Mesenteric fat pad (tissue), 1 donor: ENCODE data around the gene TGFB1. TPM values are rescaled to one million over a fixed set of nuclear protein-coding genes. Genes with fewer than 3 reads are reported as not detected.
A peak's percentile ranks its signal among the peaks of the same experiment; 100 is the strongest.
"Not testable (repeated sequence)": the region's sequence is repeated elsewhere in the genome, so short reads cannot be mapped to it uniquely, and the experiment has no call there.

Source experiments
- DNase-seq: peaks from one replicate; pipeline ENCODE4 v3.0.0-alpha.2; 2020; ENCODE audit warnings: low spot score
- total RNA-seq: library from RNA; stranded (reverse); fragmentation: NEBNext Ultra II Directional; extraction: Animal tissue kit (Norgen Biotek cat#: 25700); gene quantifications from one replicate; pipeline ENCODE4 v1.2.1, GENCODE V29; 2021
- donor health status: DM: yes; HTN: yes; CAD: no.

The TGFB1 gene
- total RNA-seq, 1 donor from 2014 or later = 54.3 TPM

DNA sequence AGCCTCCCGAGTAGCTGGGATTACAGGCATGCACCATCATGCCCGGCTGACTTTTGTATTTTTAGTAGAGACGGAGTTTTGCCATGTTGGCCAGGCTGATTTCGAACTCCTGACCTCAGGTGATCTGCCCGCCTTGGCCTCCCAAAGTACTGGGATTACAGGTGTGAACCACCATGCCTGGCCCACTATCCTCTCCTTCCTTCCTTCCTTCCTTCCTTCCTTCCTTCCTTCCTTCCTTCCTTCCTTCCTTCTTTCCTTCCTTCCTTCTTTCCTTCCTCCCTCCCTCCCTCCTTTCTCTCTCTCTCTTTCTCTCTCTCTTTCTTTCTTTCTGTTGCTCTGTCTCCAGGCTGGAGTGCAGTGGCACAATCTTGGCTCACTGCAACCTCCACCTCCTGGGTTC, 17.4 kb upstream of the TGFB1 start:
- DNase-seq = not testable (repeated sequence)

DNA sequence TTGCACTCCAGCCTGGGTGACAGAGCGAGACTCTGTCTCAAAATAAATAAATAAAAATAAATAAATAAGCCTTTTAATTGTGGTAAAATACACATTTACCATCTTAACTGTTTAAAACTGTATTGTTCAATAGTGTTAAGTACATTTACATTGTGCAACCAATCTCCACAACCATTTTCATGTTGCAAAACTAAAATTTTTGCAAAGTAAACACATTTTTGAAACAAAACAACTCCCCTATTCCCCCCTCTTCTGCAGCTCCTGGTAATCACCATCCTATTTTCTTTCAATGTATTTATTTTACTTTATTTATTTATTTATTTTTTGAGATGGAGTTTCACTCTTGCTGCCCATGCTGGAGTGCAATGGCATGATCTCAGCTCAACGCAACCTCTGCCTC, 16.0 kb upstream of the TGFB1 start:
- DNase-seq = no peak

DNA sequence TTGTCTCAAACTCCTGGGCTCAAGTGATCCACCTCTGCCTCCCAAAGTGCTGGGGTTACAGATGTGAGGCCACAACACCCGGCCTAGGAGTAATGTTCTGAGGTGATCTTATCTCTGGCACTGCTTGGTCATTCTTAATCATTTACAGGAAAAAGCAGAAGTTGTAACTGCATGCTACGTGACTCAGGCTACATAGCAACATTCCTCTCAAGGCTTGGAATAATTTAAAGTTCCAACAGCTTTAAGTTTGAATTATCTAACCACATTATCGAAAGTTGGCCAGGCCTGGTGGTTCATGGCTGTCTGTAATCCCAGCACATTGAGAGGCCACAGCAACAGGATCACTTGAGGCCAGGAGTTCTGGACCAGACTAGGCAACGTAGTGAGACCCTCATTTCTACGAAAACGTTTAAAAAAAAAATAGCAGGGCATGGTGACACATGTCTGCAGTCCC, 14.2 kb upstream of the TGFB1 start:
- DNase-seq = no peak

DNA sequence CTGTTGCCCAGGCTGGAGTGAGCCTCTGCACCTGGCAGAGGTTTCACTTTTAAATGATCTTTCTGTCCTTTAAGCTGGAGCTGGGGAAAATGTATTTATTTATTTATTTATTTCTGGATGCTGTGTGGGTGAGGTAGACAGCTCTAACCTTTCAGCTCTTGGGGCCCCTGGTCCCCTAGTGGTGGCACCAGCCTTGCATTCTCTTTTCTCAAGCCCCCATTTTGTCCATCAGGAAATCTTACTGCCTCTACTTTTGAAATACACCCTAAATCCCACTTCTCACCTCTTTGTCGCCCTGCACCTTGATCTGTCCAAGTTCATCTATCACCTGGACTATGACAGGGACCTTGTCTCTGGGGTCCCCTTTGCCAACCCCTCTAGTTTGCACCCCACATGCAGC, 12.4 kb upstream of the TGFB1 start:
- no peak for DNase-seq

DNA sequence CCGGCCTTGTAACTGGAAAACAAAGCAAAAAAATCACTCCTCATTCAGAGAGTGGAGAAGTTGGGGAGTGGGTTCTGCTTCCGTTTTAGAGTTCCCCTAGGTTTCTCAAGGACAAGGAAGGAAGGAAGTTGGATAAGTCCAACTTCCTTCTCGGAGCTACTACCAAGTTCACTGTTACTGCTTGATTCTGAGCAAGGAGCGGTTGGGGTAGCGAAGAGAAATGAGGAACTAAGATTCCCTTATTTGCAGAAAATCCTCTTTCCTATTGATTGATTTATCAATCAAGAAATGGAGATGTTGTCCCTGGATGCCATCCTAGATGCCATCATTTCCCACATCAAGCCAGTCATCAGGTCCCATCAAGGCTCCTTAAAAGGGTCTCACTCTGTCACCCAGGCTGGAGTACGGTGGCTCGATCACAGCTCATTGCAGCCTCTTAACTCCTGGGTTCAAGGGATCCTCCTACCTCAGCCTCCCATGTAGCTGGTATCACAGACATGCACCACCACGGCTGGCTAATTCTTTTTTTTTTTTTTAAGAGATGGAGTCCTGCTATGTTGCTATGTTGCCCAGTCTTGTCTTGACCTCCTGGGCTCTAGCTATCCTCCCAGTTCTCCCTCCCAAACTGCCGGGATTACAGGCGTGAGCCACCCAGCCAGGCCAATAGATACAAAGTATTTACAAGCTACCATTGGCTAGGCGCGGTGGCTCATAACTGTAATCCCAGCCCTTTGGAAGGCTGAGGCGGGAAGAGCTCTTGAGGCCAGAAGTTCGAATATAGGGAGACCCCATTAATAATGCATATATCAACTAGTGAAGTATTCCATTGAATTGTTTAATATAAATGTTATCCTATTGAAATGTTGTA, 11.0 kb upstream of the TGFB1 start:
- no peak for DNase-seq

DNA sequence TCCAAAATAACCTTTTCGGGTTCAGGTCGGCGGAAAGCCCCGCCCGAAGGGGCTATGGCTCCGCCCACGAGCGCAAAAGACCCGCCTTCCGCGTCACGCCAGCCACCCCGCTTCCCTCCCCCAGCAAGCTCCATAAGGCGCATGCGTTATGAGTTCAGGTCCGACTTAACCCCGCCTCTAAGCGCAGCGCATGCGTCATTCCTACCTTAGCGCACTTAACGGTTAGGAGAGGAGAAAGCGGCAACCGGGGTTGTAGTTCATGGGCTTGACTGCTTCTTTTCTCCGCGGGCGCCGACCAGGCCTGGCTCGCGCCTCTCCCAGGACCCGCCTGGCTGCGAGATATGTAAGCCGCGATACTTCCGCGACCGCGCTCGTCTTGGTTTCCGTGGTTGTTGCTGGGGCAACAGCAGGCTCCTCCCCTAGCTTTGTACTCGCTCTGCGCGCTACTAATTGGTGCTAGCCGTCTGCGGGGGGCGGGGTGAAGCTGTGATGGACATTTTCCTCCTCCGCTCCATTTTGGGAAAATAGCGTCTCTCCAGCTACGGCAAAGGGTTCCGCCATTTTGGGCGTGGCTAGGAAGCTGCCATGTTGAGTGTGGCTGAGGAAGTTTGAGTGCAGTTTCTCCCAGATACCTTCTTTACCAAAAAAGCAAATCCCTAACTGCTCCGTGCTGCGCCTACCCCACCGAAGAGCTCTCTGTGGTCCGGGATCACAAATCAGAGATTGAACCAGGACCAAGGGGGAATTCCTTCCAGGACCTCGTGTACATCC, 10.2 kb upstream of the TGFB1 start, which contains the start of gene B9D2:
Gene B9D2, minus strand, starts transcription at position 397 of the 771 bp plus-strand sequence. CDS start 630 bp downstream, outside the sequence.
- DNase-seq = peak; percentile 97

DNA sequence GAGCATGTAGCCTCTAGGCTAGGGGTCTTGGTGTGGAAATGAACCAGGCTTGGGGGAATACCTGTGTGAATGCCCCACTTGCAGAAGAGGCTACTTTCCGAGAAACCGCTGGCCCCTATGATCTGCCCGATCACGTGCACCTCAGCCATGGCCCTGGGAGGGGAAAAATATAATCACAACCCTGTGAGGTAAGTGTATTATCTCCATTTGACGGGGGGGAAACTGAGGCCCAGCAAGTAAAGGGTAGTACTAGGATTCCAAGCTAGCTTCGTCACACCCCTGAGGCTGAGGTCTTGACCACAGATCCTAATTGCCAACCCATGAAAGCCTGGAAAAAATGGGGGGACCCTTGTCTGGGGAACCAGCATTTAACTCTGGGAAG, 9.6 kb upstream of the TGFB1 start:
- no peak for DNase-seq

DNA sequence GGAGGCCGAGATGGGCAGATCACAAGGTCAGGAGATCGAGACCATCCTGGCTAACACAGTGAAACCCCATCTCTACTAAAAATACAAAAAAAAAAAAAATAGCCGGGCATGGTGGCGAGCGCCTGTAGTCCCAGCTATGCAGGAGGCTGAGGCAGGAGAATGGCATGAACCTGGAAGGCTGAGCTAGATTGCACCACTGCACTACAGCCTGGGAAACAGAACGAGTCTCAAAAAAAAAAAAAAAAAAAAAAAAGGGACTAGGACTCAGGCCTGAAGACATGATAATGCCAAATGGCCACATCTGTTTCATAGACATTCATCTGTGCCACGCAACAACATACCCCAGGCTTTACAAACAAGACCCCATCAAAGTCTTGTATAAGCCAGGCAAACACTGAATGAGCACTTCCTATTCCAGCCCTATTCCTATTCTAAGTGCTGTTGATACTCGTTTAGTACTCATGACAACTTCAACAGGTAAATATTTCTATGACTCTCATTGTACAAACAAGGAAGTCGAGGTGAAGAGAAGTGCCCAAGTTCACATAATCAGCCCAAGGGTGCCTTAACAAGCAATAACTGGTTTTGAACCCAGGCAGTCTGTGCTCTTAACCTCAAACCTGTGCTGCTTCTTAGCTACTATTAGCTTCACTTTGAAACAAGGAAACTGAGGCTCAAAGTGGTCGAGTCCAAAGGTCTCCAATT, 8.6 kb upstream of the TGFB1 start:
- DNase-seq = no peak

DNA sequence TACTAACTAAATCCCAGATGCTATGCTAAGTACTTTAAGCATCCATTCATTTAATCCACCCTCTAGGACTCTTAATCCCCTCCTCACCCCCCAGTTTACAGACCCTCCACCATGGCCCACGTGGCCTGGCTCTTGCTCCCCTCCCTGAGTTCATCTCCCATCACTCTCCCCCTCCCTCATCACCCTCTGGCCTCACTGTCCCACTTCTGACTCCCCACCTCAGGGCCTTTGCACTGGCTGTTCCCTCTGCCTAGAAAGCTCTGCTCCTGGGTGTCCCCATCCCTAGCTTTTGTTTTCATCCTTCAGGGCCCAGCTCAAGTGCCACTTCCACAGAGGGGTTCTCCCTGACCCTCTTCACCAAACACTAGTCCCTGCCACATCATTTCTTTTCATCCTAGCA, 6.0 kb upstream of the TGFB1 start:
- no peak for DNase-seq

DNA sequence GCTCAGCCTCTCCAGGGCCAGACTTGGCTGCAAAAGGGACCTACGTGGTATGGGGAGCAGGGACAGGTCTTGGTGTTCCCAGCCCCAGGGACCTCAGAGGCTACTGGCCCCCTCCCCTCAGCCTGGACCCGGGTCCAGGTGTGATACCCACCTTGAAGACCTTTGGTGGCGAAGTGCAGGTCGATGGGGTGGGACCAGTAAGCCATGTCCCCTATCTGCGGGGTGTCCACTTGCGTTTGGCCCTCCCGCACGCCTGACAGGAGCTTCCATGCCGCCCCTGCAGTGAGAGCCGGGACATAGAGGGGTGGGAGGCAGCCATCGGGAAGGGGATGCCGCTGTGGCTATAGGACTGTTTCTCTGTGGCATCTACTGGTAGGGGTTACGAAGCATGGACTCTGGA, 4.0 kb upstream of the TGFB1 start:
- DNase-seq = no peak

DNA sequence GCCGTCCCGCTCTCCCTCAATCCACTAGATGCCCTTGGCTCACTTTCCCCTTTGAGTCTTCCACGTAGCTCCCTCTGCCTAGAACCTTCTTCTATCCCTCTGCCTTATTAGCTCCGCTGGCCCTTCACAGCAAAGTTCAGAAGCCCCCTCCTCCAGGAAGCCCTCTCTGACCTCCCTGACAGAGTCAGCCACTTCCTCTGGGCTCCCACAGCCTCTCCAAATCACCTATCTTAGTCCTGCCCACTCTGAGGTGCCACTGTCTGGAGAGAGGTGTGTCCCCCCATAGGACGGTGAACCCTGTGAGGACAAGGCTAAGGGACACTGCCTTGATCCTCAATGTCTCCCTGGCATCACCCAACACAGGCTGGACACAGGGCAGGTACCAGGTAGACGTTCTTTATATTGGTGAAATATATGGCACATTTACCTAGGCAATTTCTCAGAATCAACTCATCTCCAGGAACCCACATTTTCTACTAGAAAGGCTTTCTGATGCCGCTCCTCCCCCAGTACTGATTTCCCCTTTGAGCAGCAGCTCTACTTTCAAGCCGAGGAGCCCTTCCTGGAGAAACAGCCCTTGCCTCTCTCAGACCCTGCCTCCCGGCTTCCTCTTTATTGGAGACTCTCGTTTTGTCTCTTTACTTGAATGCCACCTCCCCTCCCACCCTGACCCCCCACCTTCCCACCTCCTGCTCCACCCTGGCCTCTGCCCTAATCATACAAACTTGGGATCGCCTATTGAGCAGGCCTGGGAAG, 3.4 kb upstream of the TGFB1 start:
- DNase-seq = no peak

DNA sequence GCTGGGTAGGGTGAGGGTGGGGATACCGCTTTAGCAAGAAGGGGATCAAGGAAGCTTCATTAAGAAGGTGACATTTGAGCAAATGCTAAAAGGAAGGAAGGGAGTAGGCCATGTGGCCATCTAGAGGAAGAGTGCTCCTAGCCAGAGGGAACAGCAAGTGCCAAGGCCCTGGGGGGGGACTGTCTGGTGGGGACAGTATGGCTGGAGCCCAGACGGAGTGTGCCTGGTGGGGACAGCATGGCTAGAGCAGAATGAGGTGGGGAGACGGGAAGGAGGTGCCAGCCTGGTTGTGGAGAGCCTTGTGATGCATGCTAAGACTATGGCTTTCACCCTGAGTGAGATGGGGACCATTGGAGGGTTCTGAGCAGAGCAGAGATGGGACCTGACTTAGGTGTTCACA, 2.1 kb upstream of the TGFB1 start:
- DNase-seq = no peak

DNA sequence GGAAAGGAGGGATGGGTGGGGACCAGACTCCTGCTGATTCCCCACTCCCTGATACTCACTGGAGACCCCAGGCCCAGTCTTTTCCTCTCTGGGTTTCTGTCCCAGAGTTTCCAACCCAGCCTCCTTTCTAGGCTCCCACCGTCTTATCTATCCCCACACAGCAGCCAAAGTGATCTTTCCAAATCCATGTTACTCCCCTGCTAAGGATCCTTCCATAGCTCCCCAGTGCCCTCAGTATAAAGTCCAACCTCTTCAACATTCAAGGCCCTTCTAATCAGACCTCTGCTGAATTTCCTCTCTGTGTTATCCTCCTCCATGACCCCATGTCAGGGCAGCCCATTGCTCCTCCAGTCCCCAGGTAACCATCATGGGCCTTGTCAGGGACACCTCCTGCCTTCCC, 1.3 kb upstream of the TGFB1 start:
- no peak for DNase-seq

DNA sequence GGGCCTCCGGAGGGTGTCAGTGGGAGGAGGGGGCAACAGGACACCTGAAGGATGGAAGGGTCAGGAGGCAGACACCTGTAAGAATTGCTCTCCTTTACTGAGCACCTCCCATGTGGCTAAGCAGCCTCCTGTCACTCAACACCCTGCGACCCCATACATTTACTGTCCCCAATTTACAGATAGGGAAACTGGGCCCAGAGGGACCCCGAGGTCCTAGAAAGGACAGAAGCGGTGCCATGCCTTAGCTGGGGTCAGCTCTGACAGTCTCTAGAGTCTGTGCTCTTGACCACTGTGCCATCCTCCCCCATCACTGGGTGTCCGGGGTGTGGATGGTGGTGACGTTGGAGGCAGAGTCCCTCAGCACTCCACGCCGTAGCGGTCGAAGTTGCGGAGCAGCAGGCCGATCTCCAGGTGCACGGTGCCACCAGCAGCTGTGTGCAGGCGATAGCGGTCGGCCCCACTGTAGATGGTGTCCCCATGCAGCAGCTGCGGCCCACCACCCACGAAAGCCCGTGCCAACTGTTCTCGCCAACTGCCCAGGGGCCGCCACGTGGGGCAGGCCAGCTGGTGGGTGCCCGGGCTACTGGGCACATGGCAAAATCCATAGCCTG, 726 bp upstream of the TGFB1 start:
- no peak for DNase-seq

DNA sequence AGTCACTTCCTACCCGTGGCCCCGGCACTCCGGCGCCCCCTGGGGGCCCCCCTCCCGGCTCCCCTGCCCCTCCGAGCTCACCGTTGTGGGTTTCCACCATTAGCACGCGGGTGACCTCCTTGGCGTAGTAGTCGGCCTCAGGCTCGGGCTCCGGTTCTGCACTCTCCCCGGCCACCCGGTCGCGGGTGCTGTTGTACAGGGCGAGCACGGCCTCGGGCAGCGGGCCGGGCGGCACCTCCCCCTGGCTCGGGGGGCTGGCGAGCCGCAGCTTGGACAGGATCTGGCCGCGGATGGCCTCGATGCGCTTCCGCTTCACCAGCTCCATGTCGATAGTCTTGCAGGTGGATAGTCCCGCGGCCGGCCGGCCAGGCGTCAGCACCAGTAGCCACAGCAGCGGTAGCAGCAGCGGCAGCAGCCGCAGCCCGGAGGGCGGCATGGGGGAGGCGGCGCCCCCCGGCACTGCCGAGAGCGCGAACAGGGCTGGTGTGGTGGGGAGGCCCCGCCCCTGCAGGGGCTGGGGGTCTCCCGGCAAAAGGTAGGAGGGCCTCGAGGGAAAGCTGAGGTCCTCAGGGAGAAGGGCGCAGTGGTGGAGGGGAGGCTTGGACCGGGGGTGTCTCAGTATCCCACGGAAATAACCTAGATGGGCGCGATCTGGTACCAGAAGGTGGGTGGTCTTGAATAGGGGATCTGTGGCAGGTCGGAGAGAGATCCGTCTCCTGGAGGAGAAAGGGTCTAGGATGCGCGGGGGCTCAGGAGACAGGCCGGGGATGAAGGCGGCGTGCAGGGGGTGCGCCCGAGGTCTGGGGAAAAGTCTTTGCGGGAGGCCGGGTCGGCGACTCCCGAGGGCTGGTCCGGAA, 885 bp downstream of the TGFB1 start:
- peak; percentile 92 for DNase-seq

DNA sequence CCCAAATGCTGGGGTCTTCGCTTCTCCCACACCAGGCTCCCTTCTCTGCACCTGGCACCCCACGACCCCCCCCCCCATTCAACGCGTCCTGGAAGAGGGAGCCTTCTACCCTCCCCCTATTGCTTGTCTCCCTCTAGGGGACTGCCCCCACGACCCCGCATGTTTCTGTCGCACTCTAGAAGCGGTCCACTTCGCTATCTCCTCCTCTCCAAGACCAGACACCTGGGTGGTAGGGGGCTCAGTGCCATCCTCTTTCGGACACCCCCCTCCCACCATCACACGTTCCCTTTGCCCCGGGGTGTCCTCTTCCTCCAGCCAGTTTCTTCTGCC, 1.5 kb downstream of the TGFB1 start:
- DNase-seq = no peak

DNA sequence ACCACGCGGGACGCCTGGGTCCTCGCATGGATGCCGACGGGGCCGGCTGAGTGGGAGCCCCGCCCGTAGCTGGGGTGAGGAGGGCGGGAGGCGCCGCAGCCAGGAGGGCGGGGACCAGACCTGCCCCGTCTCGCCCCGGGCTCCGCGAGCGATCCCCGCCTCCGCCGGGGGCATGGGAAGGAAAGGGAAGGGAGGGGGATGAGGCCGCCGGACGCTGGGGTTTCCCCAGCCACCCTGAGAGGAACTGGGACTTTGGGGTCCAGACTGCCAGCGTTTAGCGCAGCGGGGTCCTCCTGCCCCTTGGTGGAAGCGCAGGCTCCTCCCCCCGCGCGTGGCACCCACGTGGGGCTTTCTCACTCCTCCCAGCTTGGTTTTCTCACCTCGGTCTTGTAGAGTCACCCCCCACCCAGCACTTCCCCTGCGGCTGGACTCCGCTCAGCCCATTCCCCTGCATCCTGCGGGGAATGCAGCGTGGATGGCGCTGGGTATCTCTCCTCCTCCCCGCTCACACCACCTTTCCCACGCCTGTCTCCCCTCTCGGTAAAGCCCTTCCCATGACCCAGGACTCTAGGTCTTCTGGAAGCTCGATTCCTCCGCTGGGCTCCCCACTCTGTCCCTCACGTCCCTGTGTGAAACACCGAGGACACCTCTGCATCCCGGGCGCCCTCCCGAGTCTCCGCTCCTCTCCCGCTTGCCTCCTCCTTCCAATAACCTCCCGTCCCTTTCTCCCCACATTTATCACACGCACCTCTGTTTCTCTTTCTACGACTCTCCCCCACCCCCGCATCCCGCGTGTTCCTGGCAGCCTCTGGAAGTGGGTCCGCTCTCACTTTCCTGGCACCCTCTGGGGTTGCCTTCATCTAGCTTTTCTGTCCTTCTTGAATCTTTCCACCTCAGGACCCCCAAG, 2.1 kb downstream of the TGFB1 start:
- DNase-seq = peak; percentile 92

DNA sequence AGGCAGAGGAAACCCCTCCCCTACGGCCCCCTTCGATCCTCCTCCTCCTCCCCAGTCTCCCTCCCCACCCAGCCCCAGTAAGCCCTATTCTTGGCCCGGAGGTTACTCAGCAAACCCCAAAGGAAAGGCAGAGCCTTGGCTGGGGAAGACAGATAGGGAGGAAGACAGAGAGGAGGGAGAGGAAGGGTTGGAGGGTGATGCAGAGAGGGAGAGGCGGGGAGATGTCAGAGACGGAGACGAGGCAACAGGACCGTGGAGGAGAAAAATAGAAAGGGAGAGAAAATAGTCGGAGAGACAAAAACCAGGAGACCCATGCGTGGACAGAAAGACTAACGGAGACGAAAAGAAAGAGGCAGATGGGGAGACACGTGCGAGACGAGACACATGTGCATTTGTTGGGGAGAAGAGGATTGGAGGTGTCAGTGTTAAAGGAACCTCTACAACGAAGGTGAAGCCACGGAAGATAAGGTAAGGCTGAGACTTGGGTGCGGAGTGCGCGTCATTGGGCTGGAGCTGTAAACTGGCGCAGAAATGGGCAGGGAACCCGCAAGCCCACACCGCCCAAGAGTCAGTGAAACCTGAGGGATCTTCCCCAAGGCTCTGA, 2.9 kb downstream of the TGFB1 start:
- DNase-seq = no peak
